ENCODE data around the gene FHL5.

Gene FHL5

DNA sequence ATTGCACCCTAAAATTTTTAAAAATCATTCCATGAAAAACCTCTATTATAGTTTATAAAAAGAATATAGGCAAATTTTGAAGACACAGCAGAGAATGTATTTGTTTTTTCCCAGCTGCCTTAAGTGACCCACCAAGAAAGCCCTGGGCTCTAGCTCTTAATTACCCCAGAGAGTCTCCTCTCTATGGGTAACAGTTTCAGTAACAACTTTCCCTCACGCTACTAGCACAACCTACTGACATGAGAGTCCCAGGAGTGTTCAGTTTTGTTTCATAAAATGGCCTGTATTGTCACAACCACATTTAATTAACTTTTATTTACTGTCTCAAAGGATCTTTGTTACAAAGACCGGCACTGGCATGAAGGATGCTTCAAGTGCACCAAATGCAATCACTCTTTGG lies 41.5 kb downstream of the FHL5 start:
- DNase-seq (ENCODE audit: low read depth) = no peak
- TF ChIP-seq, protein P1, sequence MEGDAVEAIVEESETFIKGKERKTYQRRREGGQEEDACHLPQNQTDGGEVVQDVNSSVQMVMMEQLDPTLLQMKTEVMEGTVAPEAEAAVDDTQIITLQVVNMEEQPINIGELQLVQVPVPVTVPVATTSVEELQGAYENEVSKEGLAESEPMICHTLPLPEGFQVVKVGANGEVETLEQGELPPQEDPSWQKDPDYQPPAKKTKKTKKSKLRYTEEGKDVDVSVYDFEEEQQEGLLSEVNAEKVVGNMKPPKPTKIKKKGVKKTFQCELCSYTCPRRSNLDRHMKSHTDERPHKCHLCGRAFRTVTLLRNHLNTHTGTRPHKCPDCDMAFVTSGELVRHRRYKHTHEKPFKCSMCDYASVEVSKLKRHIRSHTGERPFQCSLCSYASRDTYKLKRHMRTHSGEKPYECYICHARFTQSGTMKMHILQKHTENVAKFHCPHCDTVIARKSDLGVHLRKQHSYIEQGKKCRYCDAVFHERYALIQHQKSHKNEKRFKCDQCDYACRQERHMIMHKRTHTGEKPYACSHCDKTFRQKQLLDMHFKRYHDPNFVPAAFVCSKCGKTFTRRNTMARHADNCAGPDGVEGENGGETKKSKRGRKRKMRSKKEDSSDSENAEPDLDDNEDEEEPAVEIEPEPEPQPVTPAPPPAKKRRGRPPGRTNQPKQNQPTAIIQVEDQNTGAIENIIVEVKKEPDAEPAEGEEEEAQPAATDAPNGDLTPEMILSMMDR (IDR thresholded peaks at IDR 0.05; ENCODE audit: control insufficient read depth, insufficient read depth, low read depth, low read length, missing control alignments) = no peak
- no peak overlapping the region for H3K4me3 ChIP-seq (ENCODE audit: control insufficient read depth, low read depth, low read length)

DNA sequence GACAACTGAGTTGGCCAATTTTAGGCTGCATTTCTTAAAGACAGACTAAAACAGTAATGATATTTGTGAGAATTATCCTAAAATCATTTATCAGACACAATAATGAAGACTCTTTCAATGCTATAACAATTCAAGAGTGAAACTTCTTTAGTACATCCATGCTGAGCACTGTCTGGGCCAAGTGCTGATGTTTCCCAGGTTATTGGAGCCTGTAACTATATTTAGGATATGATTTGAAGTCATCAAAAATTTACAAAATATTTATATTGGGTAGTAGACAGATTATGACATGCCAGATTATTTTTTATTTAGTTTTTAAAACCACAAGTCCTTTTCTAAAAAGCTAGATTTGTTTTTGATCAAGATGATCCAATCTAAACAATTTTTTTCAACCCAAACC lies 45.1 kb downstream of the FHL5 start:
- H3K4me3 ChIP-seq (ENCODE audit: control insufficient read depth, low read depth, low read length) = no peak overlapping the region
- no peak for DNase-seq (ENCODE audit: low read depth)
- TF ChIP-seq, protein P1 (IDR thresholded peaks at IDR 0.05; ENCODE audit: control insufficient read depth, insufficient read depth, low read depth, low read length, missing control alignments) = no peak

DNA sequence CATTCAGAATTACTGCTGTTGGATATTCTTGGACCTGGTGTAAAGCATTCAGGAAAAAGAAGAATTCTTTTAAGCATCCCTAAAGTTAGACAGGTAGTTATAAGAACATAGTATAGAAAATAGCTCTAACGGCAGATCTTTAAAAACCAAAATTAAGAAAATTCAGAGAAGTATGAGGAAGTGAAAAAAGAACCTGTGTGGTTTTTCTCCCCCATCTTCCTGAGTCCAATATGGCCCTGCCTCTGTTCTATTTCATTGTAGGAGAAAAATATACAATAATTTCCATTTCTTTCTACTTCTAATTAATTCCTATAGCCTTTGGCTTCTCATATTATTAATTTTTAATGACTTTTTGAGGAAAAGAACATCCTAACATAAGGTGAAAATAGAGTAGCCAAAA lies 47.1 kb downstream of the FHL5 start:
- no peak overlapping the region for H3K4me3 ChIP-seq (ENCODE audit: control insufficient read depth, low read depth, low read length)
- no peak for DNase-seq (ENCODE audit: low read depth)
- TF ChIP-seq, protein P1 (IDR thresholded peaks at IDR 0.05; ENCODE audit: control insufficient read depth, insufficient read depth, low read depth, low read length, missing control alignments) = no peak

DNA sequence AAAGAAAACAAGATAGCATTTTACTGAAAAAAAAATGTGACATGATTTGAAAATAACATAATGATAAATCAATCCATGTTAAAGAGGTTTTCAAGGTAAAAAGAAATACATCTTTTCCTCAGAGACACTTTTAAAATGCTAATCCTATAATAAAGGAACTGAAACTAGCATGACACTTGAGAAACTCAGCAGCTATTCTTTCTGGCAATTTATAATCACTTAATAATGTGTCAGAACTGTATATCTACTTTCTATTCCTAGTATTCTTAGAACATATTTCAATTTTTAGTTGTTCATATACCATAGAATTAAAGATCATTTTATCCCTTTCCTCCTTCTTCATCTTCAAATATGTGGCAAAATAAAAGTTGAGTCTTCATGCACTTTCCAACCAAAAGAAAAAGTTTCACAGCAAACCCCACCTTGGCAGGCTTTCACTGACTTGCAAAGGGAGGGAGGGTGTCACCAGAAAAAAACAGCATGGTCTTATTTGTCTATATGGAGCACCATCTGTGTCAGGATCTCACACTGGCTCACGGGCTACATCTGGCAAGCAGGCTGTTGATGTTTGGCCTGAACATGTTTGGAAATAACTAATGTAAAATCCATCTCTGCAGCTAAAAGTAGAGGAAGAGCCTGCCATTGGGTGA lies 48.5 kb downstream of the FHL5 start:
- DNase-seq (ENCODE audit: low read depth) = no peak
- TF ChIP-seq, protein P1 (IDR thresholded peaks at IDR 0.05; ENCODE audit: control insufficient read depth, insufficient read depth, low read depth, low read length, missing control alignments) = no peak
- H3K4me3 ChIP-seq (ENCODE audit: control insufficient read depth, low read depth, low read length) = no peak overlapping the region

DNA sequence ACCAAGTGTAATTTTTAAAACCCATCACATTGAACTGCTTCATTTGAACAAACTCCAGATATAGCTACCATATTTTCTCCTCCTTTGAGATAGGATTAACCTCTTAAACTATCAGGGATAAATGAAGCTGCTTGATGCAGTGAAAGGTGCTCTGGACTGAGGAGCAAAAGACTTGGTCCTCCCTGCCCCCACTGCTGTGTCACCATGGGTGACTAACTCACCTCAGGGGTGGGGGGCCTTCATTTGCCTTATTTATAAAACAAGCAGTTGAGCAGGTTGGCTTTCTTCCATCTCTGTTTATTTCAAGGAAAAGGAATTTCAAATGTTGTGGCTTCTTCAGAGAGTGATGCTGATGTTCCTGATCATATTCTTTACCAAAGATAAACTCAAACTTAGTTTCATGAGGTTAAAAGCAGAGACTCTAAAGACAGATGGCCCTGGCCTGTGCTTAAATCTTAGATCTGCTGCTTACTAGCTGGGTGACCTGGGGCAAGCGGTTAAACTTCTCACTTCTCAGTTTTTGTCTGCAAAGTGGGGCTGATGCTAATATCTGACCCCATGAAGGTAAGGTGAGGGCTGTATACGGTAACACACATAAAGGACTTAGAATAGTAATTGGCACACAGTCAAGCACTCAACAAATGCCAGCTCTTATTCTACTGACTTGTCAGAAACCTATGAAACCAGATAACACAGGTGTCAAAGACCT lies 50.5 kb downstream of the FHL5 start:
- TF ChIP-seq, protein P1 (IDR thresholded peaks at IDR 0.05; ENCODE audit: control insufficient read depth, insufficient read depth, low read depth, low read length, missing control alignments) = no peak
- no peak overlapping the region for H3K4me3 ChIP-seq (ENCODE audit: control insufficient read depth, low read depth, low read length)
- DNase-seq (ENCODE audit: low read depth) = no peak

DNA sequence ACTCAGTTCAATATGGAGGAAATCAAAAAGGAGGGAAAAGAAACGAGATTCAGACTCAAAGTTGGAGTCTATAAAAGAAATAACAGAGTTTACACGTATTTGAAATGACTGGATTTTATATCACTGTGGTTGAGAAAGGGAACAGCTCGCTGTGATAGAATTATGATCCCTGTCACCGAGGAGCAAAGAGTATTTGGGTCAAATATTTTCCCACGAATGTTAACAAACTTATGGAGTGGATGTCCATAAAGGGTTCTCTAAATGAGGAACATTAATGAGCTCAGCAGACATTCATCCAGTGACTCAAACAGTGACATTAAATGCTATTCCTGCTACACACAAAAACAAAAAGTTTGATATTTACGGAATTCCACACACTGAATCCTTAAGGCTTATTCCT lies 57.9 kb downstream of the FHL5 start:
- TF ChIP-seq, protein P1 (IDR thresholded peaks at IDR 0.05; ENCODE audit: control insufficient read depth, insufficient read depth, low read depth, low read length, missing control alignments) = no peak
- no peak overlapping the region for H3K4me3 ChIP-seq (ENCODE audit: control insufficient read depth, low read depth, low read length)
- no peak for DNase-seq (ENCODE audit: low read depth)

Data from AG09309 (cell line).